ENCODE data around the gene PDE1C. TPM values are rescaled to one million over a fixed set of nuclear protein-coding genes. Genes with fewer than 3 reads are reported as not detected.
"Not testable (repeated sequence)": the region's sequence is repeated elsewhere in the genome, so short reads cannot be mapped to it uniquely, and the experiment has no call there.

The PDE1C gene
- total and polyA plus RNA-seq, 2 donors (not counting 1 experiment from before 2014, with no cell fraction given), result 0.52 TPM; not detected in 1

GRCh38 chr7:32077806-32078205 is 7.6 kb upstream of the PDE1C start:
- Mint-ChIP-seq H3K4me1 (no peaks in the 10 kb centered on the region), H3K4me3 (no peak overlapping the region), H3K9me3 (ENCODE audit: insufficient read depth) (no peaks in the 10 kb centered on the region), H3K27ac (no peak overlapping the region), H3K27me3 (peaks cover 10% of the 10 kb centered on the region)
- DNase-seq (no peak), ATAC-seq (ENCODE audit: low read depth) (no peak)
- intact Hi-C loops (cut with micrococcal nuclease), result no loop called here
- no peaks in the 10 kb centered on the region for H3K9me3 ChIP-seq (ENCODE audit: control extremely low read depth in 1 of 3, control insufficient read depth in 2 of 3, insufficient read depth in 1 of 3, low read length in 2 of 3)
- no peak overlapping the region for H3K27ac ChIP-seq (ENCODE audit: low read length in 2 of 2)
- CTCF ChIA-PET, result no interaction called here
- H3K27me3 ChIP-seq (replicated peaks in 1 of 4; ENCODE audit: control extremely low read depth in 1 of 4, control insufficient read depth in 3 of 4, insufficient read depth in 4 of 4, low read length in 3 of 4), result peaks cover 0 to under 1% (median 0%) of the 10 kb centered on the region in 4 experiments
- no peaks in the 10 kb centered on the region for H4K20me1 ChIP-seq (ENCODE audit: control insufficient read depth, insufficient read depth, low read length, poor library complexity, severe bottlenecking)
- H3K36me3 ChIP-seq (replicated peaks in 1 of 2; ENCODE audit: control extremely low read depth in 1 of 2, control insufficient read depth in 1 of 2, extremely low read depth in 1 of 2, insufficient read depth in 2 of 2, low read length in 1 of 2), result no peaks in the 10 kb centered on the region
- H3K4me3 ChIP-seq (ENCODE audit: control extremely low read depth in 1 of 5, extremely low read depth in 1 of 5, insufficient read depth in 1 of 5, low read depth in 2 of 5, low read length in 4 of 5), result no peak overlapping the region
- 100% methylated on average over 3 of the region's 5 CpGs for WGBS (ENCODE audit: insufficient coverage)
- no peak for TF ChIP-seq CTCF (IDR thresholded peaks at IDR 0.05)
- no peak for TF ChIP-seq EZH2 (IDR thresholded peaks at IDR 0.05; ENCODE audit: borderline replicate concordance, insufficient read depth, low read depth, low read length, poor library complexity, severe bottlenecking)
- no peaks in the 10 kb centered on the region for H3K79me2 ChIP-seq (ENCODE audit: control insufficient read depth, insufficient read depth, low read length)
- H3K4me2 ChIP-seq (replicated peaks; ENCODE audit: low read depth, low read length, poor library complexity, severe bottlenecking), result no peak overlapping the region
- no peak overlapping the region for H3K9ac ChIP-seq (ENCODE audit: low read length)
- POLR2A ChIA-PET, result no interaction called here
- no peak overlapping the region for H2AFZ ChIP-seq (ENCODE audit: insufficient read depth, low read depth, low read length, poor library complexity, severe bottlenecking)
- no peaks in the 10 kb centered on the region for H3K4me1 ChIP-seq (ENCODE audit: control insufficient read depth in 2 of 2, insufficient read depth in 2 of 2, low read length in 2 of 2)

GRCh38 chr7:32076802-32077201 is 6.6 kb upstream of the PDE1C start:
- H3K4me2 ChIP-seq (replicated peaks; ENCODE audit: low read depth, low read length, poor library complexity, severe bottlenecking); H3K4me3 ChIP-seq (ENCODE audit: control extremely low read depth in 1 of 5, extremely low read depth in 1 of 5, insufficient read depth in 1 of 5, low read depth in 2 of 5, low read length in 4 of 5); H3K9me3 ChIP-seq (ENCODE audit: control extremely low read depth in 1 of 3, control insufficient read depth in 2 of 3, insufficient read depth in 1 of 3, low read length in 2 of 3); H3K27ac Mint-ChIP-seq; H2AFZ ChIP-seq (ENCODE audit: insufficient read depth, low read depth, low read length, poor library complexity, severe bottlenecking); intact Hi-C loops (cut with micrococcal nuclease); CTCF ChIA-PET; H3K9ac ChIP-seq (ENCODE audit: low read length); H3K27ac ChIP-seq (ENCODE audit: low read length in 2 of 2); H3K9me3 Mint-ChIP-seq (ENCODE audit: insufficient read depth); POLR2A ChIA-PET; H3K4me1 Mint-ChIP-seq; H3K27me3 ChIP-seq (replicated peaks in 1 of 4; ENCODE audit: control extremely low read depth in 1 of 4, control insufficient read depth in 3 of 4, insufficient read depth in 4 of 4, low read length in 3 of 4); ATAC-seq (ENCODE audit: low read depth); H3K4me1 ChIP-seq (ENCODE audit: control insufficient read depth in 2 of 2, insufficient read depth in 2 of 2, low read length in 2 of 2); DNase-seq; H4K20me1 ChIP-seq (ENCODE audit: control insufficient read depth, insufficient read depth, low read length, poor library complexity, severe bottlenecking); H3K36me3 ChIP-seq (replicated peaks in 1 of 2; ENCODE audit: control extremely low read depth in 1 of 2, control insufficient read depth in 1 of 2, extremely low read depth in 1 of 2, insufficient read depth in 2 of 2, low read length in 1 of 2); H3K79me2 ChIP-seq (ENCODE audit: control insufficient read depth, insufficient read depth, low read length); H3K4me3 Mint-ChIP-seq: not testable (repeated sequence)
- peaks cover 19% of the 10 kb centered on the region for H3K27me3 Mint-ChIP-seq
- 87% methylated on average over 3 of the region's 5 CpGs for WGBS (ENCODE audit: insufficient coverage)
